Thyroid gland (tissue), 4 donors: ENCODE results near the gene RELT. TPM values are rescaled to one million over a fixed set of nuclear protein-coding genes. Genes with fewer than 3 reads are reported as not detected.

Experiments used
- DNase-seq, 2 donors: peaks; one replicate each; pipeline ENCODE4 v3.0.0-alpha.2; 2019
- H3K27ac ChIP-seq, 3 donors: fragments of 200-600 bp; sonication (generic); 1 replicate in 2 of 3; 2 replicates in 1 of 3; pipeline ENCODE4 v1.5.1; 2016 to 2019; ENCODE audit warnings: mild to moderate bottlenecking in 1 of 3, moderate library complexity in 1 of 3
- H3K27me3 ChIP-seq: fragments of 200-600 bp; sonication (generic); one replicate; pipeline ENCODE4 v1.5.1; 2019
- H3K36me3 ChIP-seq, 2 donors: fragments of 200-600 bp; sonication (generic); one replicate each; pipeline ENCODE4 v1.5.1; 2016 to 2019
- H3K4me1 ChIP-seq, 2 donors: fragments of 200-600 bp; sonication (generic); one replicate each; pipeline ENCODE4 v1.5.1; 2017 to 2019
- H3K4me3 ChIP-seq, 3 donors: fragments of 200-600 bp; sonication (generic); replicated peaks in 1 of 3; 1 replicate in 2 of 3; 2 replicates in 1 of 3; pipeline ENCODE4 v1.5.1; 2016; ENCODE audit warnings: mild to moderate bottlenecking in 1 of 3
- H3K9me3 ChIP-seq: fragments of 200-600 bp; sonication (generic); one replicate; pipeline ENCODE4 v1.5.1; 2017
- CTCF ChIP-seq, 6 experiments: fragments of 200-600 bp in 3 of 6; fragments of 450-650 bp in 3 of 6; sonication (generic) in 3 of 6; IDR thresholded peaks; one replicate each; pipeline ENCODE4 v1.5.1; 2016 to 2019; ENCODE audit warnings: antibody characterized with exemption in 6 of 6, mild to moderate bottlenecking in 2 of 6, inconsistent platforms in 1 of 6, moderate library complexity in 1 of 6
- POLR2A ChIP-seq, 2 donors: fragments of 450-650 bp; IDR thresholded peaks; one replicate each; pipeline ENCODE4 v1.6.1; 2017; ENCODE audit warnings: antibody characterized with exemption in 2 of 2, mild to moderate bottlenecking in 2 of 2, moderate library complexity in 1 of 2
- WGBS, 2 donors: methylation state at CpG; one replicate each; pipeline ENCODE4 v1.1.5; 2017; 5-methylcytosine and 5-hydroxymethylcytosine counted together
- intact Hi-C: fragments of 100-400 bp; cut with DNase I; formaldehyde crosslinking; loops from one replicate; pipeline ENCODE4 v1.15.1; 2023
- total RNA-seq, 4 donors: library from RNA; depleted of rRNA; stranded (reverse); fragments of >200 nt; gene quantifications; one replicate each; pipeline ENCODE4 v1.2.3, GENCODE V29; 2016

RELT gene
- total RNA-seq, 4 donors from 2014 or later: 1.6 to 3.5 (median 1.9) TPM

DNA sequence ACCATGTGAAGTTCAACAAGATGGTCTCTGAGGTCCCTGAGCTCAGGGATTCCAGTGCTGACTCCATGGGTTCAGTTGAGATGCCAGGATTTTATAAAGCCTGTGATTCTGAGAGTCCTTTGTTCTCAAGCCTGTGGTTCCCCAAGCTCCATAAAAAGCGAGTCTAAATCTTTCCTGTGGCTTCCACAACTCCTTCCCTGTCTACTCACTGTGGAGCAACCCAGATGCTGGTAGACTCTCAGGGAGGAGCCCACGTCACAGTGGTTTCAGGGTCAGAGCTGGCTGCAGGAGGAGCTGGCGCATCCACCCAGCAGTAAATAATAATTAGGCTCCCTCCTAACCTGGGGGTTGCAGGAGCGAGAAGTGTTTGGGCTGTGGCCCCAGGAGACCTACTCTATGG is 2.0 kb upstream of the RELT start:
- WGBS, 2 donors: 75 to 91% methylated on average over 3 to 4 of the region's 4 CpGs
- Histone ChIP-seq H3K27me3 (no peaks in the 10 kb centered on the region), H3K36me3 (no peaks in the 10 kb centered on the region), H3K4me3 (no peak overlapping the region), H3K27ac (no peak overlapping the region), H3K9me3 (no peaks in the 10 kb centered on the region), H3K4me1 (peaks cover 8 to 19% of the 10 kb centered on the region in 2 donors)
- DNase-seq: no peak
- TF ChIP-seq CTCF (IDR thresholded peaks at IDR 0.05): no peak
- TF ChIP-seq POLR2A (IDR thresholded peaks at IDR 0.05): no peak
- intact Hi-C loops: no loop called here

GRCh38 chr11:73375830-73376159 is 404 bp upstream of the RELT start:
- TF ChIP-seq POLR2A (IDR thresholded peaks at IDR 0.05): no peak
- no peak for TF ChIP-seq CTCF (IDR thresholded peaks at IDR 0.05)
- H3K36me3 ChIP-seq: no peaks in the 10 kb centered on the region
- no peak for DNase-seq
- H3K9me3 ChIP-seq: no peaks in the 10 kb centered on the region
- H3K4me1 ChIP-seq: peaks cover 15 to 26% of the 10 kb centered on the region in 2 donors
- H3K27me3 ChIP-seq: no peaks in the 10 kb centered on the region
- peak overlapping the region in 1 of 3 donors; percentile 54 for H3K4me3 ChIP-seq
- peak overlapping the region; percentile 3 to 75 (median 47) for H3K27ac ChIP-seq
- WGBS, 2 donors: 54 to 65% methylated on average over 6 of the region's 6 CpGs
- intact Hi-C loops: no loop called here

DNA sequence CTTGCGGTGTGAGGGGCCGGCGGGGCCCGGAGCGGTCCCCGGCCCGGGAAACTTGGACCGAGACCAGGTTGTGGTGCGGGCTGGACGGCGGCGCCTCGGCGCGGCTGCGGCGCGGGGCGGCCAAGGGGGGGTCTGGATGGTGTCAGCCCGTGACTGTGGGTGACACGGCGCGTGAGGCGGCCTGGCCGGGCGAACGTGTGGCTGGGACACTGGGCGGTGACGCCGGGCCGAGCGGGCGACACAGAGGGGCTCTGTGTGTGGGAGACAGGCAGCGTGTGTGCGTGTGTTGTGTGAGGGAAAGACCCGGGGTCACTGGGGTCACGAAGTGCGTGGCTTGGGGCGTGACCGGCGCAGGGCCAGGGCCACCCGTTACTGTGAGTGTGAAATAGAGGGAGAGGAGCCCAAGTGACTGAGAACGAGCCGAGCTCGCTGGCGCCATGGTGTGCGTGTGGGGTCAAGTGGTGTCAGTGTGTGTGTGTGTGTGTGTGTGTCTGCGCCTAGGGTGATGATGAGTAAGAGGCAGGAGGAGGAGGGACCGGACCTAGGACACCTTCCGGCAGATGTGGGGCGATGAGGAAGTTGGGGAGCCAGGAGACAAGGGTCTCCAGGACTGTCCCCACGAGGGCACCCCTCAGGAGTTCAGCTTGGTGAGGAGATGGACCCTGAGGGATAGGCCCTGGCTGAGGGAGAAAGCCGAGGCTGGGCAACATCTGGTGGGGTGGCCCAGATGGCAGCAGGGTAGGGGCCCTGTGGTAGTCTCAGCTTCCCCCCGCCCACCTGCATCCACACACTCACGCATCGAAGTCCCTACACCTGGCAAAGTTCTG is 817 bp downstream of the RELT start:
- peak; percentile 30 to 38 for DNase-seq
- Histone ChIP-seq H3K36me3 (no peaks in the 10 kb centered on the region), H3K4me3 (peak overlapping the region; percentile 52 to 78 (median 54)), H3K9me3 (no peaks in the 10 kb centered on the region), H3K27me3 (no peaks in the 10 kb centered on the region), H3K4me1 (peaks cover 15 to 26% of the 10 kb centered on the region in 2 donors), H3K27ac (peak overlapping the region in 2 of 3 donors; percentile 47 to 75)
- 16 to 29% methylated on average over 20 to 29 of the region's 56 CpGs for WGBS, 2 donors
- intact Hi-C loops: no loop called here
- TF ChIP-seq POLR2A (IDR thresholded peaks at IDR 0.05): no peak
- no peak for TF ChIP-seq CTCF (IDR thresholded peaks at IDR 0.05)

DNA sequence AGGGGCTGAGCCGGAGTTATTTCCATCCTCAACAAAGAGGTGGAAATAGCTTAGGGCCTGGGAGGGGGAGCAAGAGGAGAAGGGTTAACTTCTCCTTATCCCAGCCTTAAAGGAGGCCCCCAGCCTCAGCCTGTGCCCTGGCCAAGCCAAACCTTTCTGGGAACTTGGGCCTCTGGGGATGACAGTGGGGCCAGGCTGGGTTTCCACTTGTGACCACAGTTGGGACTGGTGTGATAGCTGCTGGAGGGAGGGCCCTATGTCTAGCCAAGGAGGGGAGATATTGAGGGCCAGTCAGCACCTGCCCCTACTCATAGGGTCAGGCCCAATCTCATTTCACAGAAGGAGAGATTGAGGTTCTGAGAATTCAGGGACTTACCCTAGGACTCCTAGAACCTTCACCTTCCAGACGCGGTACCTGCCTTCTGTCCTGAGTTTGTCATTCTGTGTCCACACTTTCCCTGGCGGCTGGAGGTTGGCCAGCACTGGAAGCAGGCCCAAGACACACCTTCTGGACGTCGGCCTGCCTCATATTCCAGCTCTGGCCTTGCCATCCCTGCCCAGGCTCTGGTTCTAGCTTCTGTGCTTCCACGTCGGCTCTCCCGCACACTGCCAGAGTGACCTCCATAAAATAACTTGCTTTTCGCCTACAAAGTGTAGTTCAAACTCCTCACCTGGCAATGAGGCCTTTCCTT is 3.1 kb downstream of the RELT start:
- peak; percentile 88 to 93 for DNase-seq
- no peak overlapping the region for H3K27ac ChIP-seq
- 42 to 53% methylated on average over 10 of the region's 10 CpGs for WGBS, 2 donors

More for the DNA sequence above, 3.1 kb downstream of the RELT start:
- Histone ChIP-seq H3K4me1 (peaks cover 15 to 37% of the 10 kb centered on the region in 2 donors), H3K4me3 (no peak overlapping the region), H3K27me3 (no peaks in the 10 kb centered on the region), H3K9me3 (no peaks in the 10 kb centered on the region), H3K36me3 (no peaks in the 10 kb centered on the region)
- TF ChIP-seq POLR2A (IDR thresholded peaks at IDR 0.05) (no peak), CTCF (IDR thresholded peaks at IDR 0.05) (no peak)
- intact Hi-C loops: no loop called here
